H1 (cell line): ENCODE data around the gene RPS21. TPM values are rescaled to one million over a fixed set of nuclear protein-coding genes. Genes with fewer than 3 reads are reported as not detected.
A peak's percentile ranks its signal among the peaks of the same experiment; 100 is the strongest.

Experiments used
- CTCF ChIA-PET: fragments of 300-600 bp; sonication (Branson Sonifier 250); formaldehyde crosslinking; loops from one replicate; lab custom pipeline; 2021; ENCODE audit not compliant: partially characterized antibody; lab: Charles Lee
- POLR2A ChIA-PET: fragments of 300-600 bp; sonication (Branson Sonifier 250); formaldehyde crosslinking; loops from one replicate; lab custom pipeline; 2021; ENCODE audit warnings: inconsistent platforms; ENCODE audit not compliant: partially characterized antibody; lab: Charles Lee
- DNase-seq, 2 experiments: peaks; one replicate each; pipeline versions ENCODE4 v3.0.0 to v3.0.0-alpha.2; 2010 to 2022; ENCODE audit warnings: low spot score in 2 of 2, low read depth in 1 of 2, mixed read lengths in 1 of 2
- FAIRE-seq: peaks from 2 replicates; lab custom pipeline; 2011; peaks lifted over from hg19 to GRCh38; lab: Jason Lieb, UNC
- H2AFZ ChIP-seq: 2 replicates; pipeline ENCODE4 v1.8.1; 2012; ENCODE audit warnings: low read length, inconsistent platforms
- H2AK5ac ChIP-seq: 2 replicates; pipeline ENCODE4 v1.6.1; 2013; ENCODE audit warnings: low read depth, low read length
- H2BK120ac ChIP-seq: replicated peaks from 2 replicates; pipeline ENCODE3; 2013; ENCODE audit warnings: low read depth, low read length, inconsistent platforms
- H2BK12ac ChIP-seq: 2 replicates; pipeline ENCODE4 v1.6.1; 2013; ENCODE audit warnings: low read depth, low read length
- H2BK15ac ChIP-seq: 2 replicates; pipeline ENCODE4 v1.6.1; 2013; ENCODE audit warnings: low read length
- H2BK20ac ChIP-seq: 2 replicates; pipeline ENCODE4 v1.6.1; 2013; ENCODE audit warnings: low read length
- H2BK5ac ChIP-seq: 2 replicates; pipeline ENCODE4 v1.6.1; 2013; ENCODE audit warnings: low read depth, low read length
- H3K14ac ChIP-seq: 2 replicates; pipeline ENCODE4 v1.6.1; 2013; ENCODE audit warnings: inconsistent platforms; ENCODE audit not compliant: insufficient read length
- H3K18ac ChIP-seq: 2 replicates; pipeline ENCODE4 v1.6.1; 2013; ENCODE audit warnings: low read length; ENCODE audit errors: extremely low read depth
- H3K23ac ChIP-seq: 2 replicates; pipeline ENCODE4 v1.6.1; 2013; ENCODE audit warnings: inconsistent platforms; ENCODE audit not compliant: insufficient read length
- H3K23me2 ChIP-seq: 2 replicates; pipeline ENCODE4 v1.6.1; 2013; ENCODE audit warnings: low read depth, low read length
- H3K27ac ChIP-seq: 2 replicates; pipeline ENCODE4 v1.6.1; 2011; ENCODE audit warnings: low read depth, low read length, inconsistent platforms
- H3K27me3 ChIP-seq, 4 experiments: replicated peaks in 1 of 4; 1 replicate in 1 of 4; 2 replicates in 3 of 4; pipeline versions ENCODE4 v1.6.1 to v1.8.1; 2011 to 2013; ENCODE audit warnings: low read length in 3 of 4, mild to moderate bottlenecking in 3 of 4, inconsistent platforms in 2 of 4, mixed read lengths in 2 of 4, moderate library complexity in 1 of 4; ENCODE audit not compliant: control insufficient read depth in 3 of 4, insufficient read depth in 3 of 4; ENCODE audit errors: extremely low read depth in 1 of 4
- H3K36me3 ChIP-seq, 4 experiments: 2 replicates each; pipeline versions ENCODE4 v1.6.1 to v1.8.1; 2011 to 2013; ENCODE audit warnings: mild to moderate bottlenecking in 4 of 4, low read length in 3 of 4, moderate library complexity in 2 of 4, control low read depth in 1 of 4, inconsistent platforms in 1 of 4; ENCODE audit not compliant: insufficient read depth in 4 of 4, control insufficient read depth in 2 of 4
- H3K4ac ChIP-seq: replicated peaks from 2 replicates; pipeline ENCODE3; 2013; ENCODE audit warnings: low read length, low read depth, mixed read lengths, inconsistent platforms; ENCODE audit not compliant: insufficient read length
- H3K4me1 ChIP-seq, 4 experiments: replicated peaks in 1 of 4; 1 replicate in 1 of 4; 2 replicates in 3 of 4; pipeline versions ENCODE4 v1.6.1 to v1.8.1; 2011 to 2013; ENCODE audit warnings: low read length in 3 of 4, inconsistent platforms in 2 of 4, mixed read lengths in 1 of 4; ENCODE audit not compliant: insufficient read depth in 4 of 4, control insufficient read depth in 3 of 4
- H3K4me2 ChIP-seq, 2 experiments: 2 replicates each; pipeline versions ENCODE4 v1.6.1 to v1.8.1; 2011 to 2013; ENCODE audit warnings: low read depth in 2 of 2, low read length in 2 of 2, control low read depth in 1 of 2, inconsistent platforms in 1 of 2, mild to moderate bottlenecking in 1 of 2; ENCODE audit not compliant: insufficient read depth in 1 of 2
- H3K4me3 ChIP-seq, 4 experiments: fragments of 200-600, 300-600 bp in 1 of 4; sonication (generic), shearing (Covaris generic), sonication (Bioruptor Twin) in 1 of 4; 2 replicates each; pipeline versions ENCODE4 v1.5.1 to v1.8.1; 2011 to 2016; ENCODE audit warnings: low read length in 4 of 4, low read depth in 3 of 4, control low read depth in 2 of 4, inconsistent platforms in 2 of 4, mild to moderate bottlenecking in 2 of 4, mixed read lengths in 1 of 4, moderate library complexity in 1 of 4; ENCODE audit not compliant: insufficient read depth in 2 of 4; ENCODE audit errors: extremely low read depth in 1 of 4
- H3K56ac ChIP-seq: replicated peaks from 2 replicates; pipeline ENCODE3; 2013; ENCODE audit warnings: low read depth, mild to moderate bottlenecking, mixed read lengths, low read length, inconsistent platforms; ENCODE audit not compliant: insufficient read length
- H3K79me1 ChIP-seq: 2 replicates; pipeline ENCODE4 v1.6.1; 2013; ENCODE audit warnings: low read depth, low read length, control low read depth
- H3K79me2 ChIP-seq, 2 experiments: 2 replicates each; pipeline versions ENCODE4 v1.6.1 to v1.8.1; 2012 to 2013; ENCODE audit warnings: low read length in 2 of 2, mild to moderate bottlenecking in 2 of 2, inconsistent platforms in 1 of 2; ENCODE audit not compliant: insufficient read depth in 2 of 2, control insufficient read depth in 1 of 2
- H3K9ac ChIP-seq, 4 experiments: replicated peaks in 1 of 4; 1 replicate in 1 of 4; 2 replicates in 3 of 4; pipeline versions ENCODE4 v1.6.1 to v1.8.1; 2011 to 2013; ENCODE audit warnings: low read depth in 3 of 4, low read length in 3 of 4, control low read depth in 2 of 4, mild to moderate bottlenecking in 2 of 4, moderate library complexity in 2 of 4, inconsistent platforms in 1 of 4; ENCODE audit errors: extremely low read depth in 1 of 4
- H3K9me3 ChIP-seq, 2 experiments: 2 replicates each; pipeline versions ENCODE4 v1.6.1 to v1.8.1; 2012 to 2013; ENCODE audit warnings: mild to moderate bottlenecking in 2 of 2, moderate library complexity in 2 of 2, control low read depth in 1 of 2, inconsistent platforms in 1 of 2, low read depth in 1 of 2, low read length in 1 of 2, mixed read lengths in 1 of 2; ENCODE audit not compliant: insufficient read depth in 2 of 2
- H4K20me1 ChIP-seq, 2 experiments: replicated peaks in 1 of 2; 2 replicates each; pipeline versions ENCODE3 to v1.8.1; 2011 to 2013; ENCODE audit warnings: inconsistent platforms in 2 of 2, low read length in 2 of 2, mild to moderate bottlenecking in 1 of 2; ENCODE audit not compliant: insufficient read depth in 2 of 2, control insufficient read depth in 1 of 2
- H4K5ac ChIP-seq: 2 replicates; pipeline ENCODE4 v1.6.1; 2013; ENCODE audit warnings: low read length, low read depth, mixed read lengths, inconsistent platforms; ENCODE audit not compliant: insufficient read length
- H4K8ac ChIP-seq: 2 replicates; pipeline ENCODE4 v1.8.0; 2013; ENCODE audit warnings: mild to moderate bottlenecking, moderate library complexity, low read length, inconsistent platforms; ENCODE audit not compliant: insufficient read depth; ENCODE audit errors: extremely low read depth
- H4K91ac ChIP-seq: replicated peaks from 2 replicates; pipeline ENCODE3; 2013; ENCODE audit warnings: low read length, mixed read lengths, inconsistent platforms; ENCODE audit not compliant: insufficient read length
- ASH2L ChIP-seq: fragments of 200-600, 300-600 bp; sonication (generic); IDR thresholded peaks from one replicate; pipeline ENCODE4 v1.7.1; 2017; ENCODE audit warnings: low read length
- ATF2 ChIP-seq: IDR thresholded peaks from 2 replicates; pipeline ENCODE4 v1.6.1; 2012; ENCODE audit warnings: low read length, inconsistent platforms
- BCL11A ChIP-seq, 2 experiments: IDR thresholded peaks; one replicate each; pipeline ENCODE4 v1.6.1; 2011; ENCODE audit warnings: low read depth in 2 of 2, low read length in 2 of 2, mild to moderate bottlenecking in 2 of 2
- BRCA1 ChIP-seq: IDR thresholded peaks from 2 replicates; pipeline ENCODE4 v1.6.1; 2012; ENCODE audit warnings: low read depth, low read length, improper control_type of control experiment
- CHD2 ChIP-seq: IDR thresholded peaks from 2 replicates; pipeline ENCODE4 v1.6.1; 2012; ENCODE audit warnings: low read length, improper control_type of control experiment
- JUN ChIP-seq: IDR thresholded peaks from 2 replicates; pipeline ENCODE4 v1.6.1; 2011; ENCODE audit warnings: low read depth, mild to moderate bottlenecking, improper control_type of control experiment, low read length
- RNF2 ChIP-seq: fragments of 200-900, 300-1000 bp; sonication (generic); IDR thresholded peaks from 2 replicates; pipeline ENCODE4 v1.7.1; 2016; ENCODE audit warnings: borderline replicate concordance, low read depth, mild to moderate bottlenecking, antibody characterized with exemption, low read length; ENCODE audit not compliant: poor library complexity, severe bottlenecking; ENCODE audit errors: missing control alignments
- SIRT6 ChIP-seq: IDR thresholded peaks from one replicate; pipeline ENCODE4 v1.7.1; 2012; ENCODE audit warnings: low read length, inconsistent platforms
- SP1 ChIP-seq: IDR thresholded peaks from 2 replicates; pipeline ENCODE4 v1.6.1; 2011; ENCODE audit warnings: low read depth, low read length
- SP4 ChIP-seq: IDR thresholded peaks from 2 replicates; pipeline ENCODE4 v1.6.1; 2012; ENCODE audit warnings: low read length, inconsistent platforms
- TAF7 ChIP-seq: optimal IDR thresholded peaks from 2 replicates; pipeline ENCODE3; 2011; ENCODE audit warnings: low read depth, mild to moderate bottlenecking, inconsistent platforms, low read length, moderate library complexity, borderline replicate concordance
- TEAD4 ChIP-seq: IDR thresholded peaks from 2 replicates; pipeline ENCODE4 v1.6.1; 2012; ENCODE audit warnings: low read depth, low read length, inconsistent platforms, mixed read lengths
- WGBS, 2 experiments: shearing (Covaris generic) in 1 of 2; methylation state at CpG; one replicate each; pipeline versions ENCODE4 v1.1.6 to v1.1.7; 2013 to 2015; ENCODE audit warnings: low lambda C conversion rate in 2 of 2, mixed read lengths in 2 of 2, inconsistent platforms in 1 of 2, low coverage in 1 of 2, missing lambda C conversion rate in 1 of 2; ENCODE audit not compliant: insufficient replicate concordance in 2 of 2, insufficient coverage in 1 of 2, insufficient read length in 1 of 2; ENCODE audit errors: extremely low coverage in 1 of 2, missing lambda C conversion rate in 1 of 2; 5-methylcytosine and 5-hydroxymethylcytosine counted together
- polyA plus RNA-seq, 7 experiments: library from polyadenylated mRNA; depleted of rRNA in 3 of 7; stranded (reverse) in 5 of 7; unstranded in 2 of 7; fragments of >200 nt in 5 of 7; fragments of 200-250 nt in 2 of 7; gene quantifications; 1 replicate in 5 of 7; 2 replicates in 1 of 7; 4 replicates in 1 of 7; pipeline versions ENCODE4 v1.2.1 to v1.2.3, GENCODE V29; 2011 to 2013; ENCODE audit warnings: missing spikeins in 2 of 7, mixed read lengths in 2 of 7
- total RNA-seq: library from RNA; stranded (reverse); fragmentation: NEBNext Ultra II Directional; extraction: Animal tissue kit (Norgen Biotek cat#: 25700); gene quantifications from 2 replicates; pipeline ENCODE4 v1.2.1, GENCODE V29; 2021

RPS21 gene
- total and polyA plus RNA-seq, 2 of the 8 experiments (the other 6 are each of a cell fraction or from before 2014, with no cell fraction given): 1,787 to 7,219 TPM

GRCh38 chr20:62408640-62409039, 21.7 kb downstream of the RPS21 start:
- FAIRE-seq: no peak

More at GRCh38 chr20:62408640-62409039, 21.7 kb downstream of the RPS21 start:
- Histone ChIP-seq H2BK120ac (no peak overlapping the region), H2BK5ac (no peak overlapping the region), H3K4me2 (no peak overlapping the region), H3K14ac (no peak overlapping the region), H2AFZ (no peak overlapping the region), H3K36me3 (no peaks in the 10 kb centered on the region), H3K4me3 (no peak overlapping the region), H4K8ac (no peak overlapping the region), H4K5ac (no peak overlapping the region), H3K79me2 (no peaks in the 10 kb centered on the region; a peak in 1 of 4 replicates), H3K27ac (no peak overlapping the region), H3K56ac (no peak overlapping the region), H2BK20ac (no peak overlapping the region), H2BK12ac (no peak overlapping the region), H4K20me1 (peaks cover 0 to 20% of the 10 kb centered on the region in 2 experiments), H3K23ac (no peak overlapping the region), H3K9ac (no peak overlapping the region), H3K9me3 (no peaks in the 10 kb centered on the region), H3K4ac (no peak overlapping the region), H3K18ac (no peak overlapping the region), H3K4me1 (peaks cover 0 to 26% (median 8%) of the 10 kb centered on the region in 4 experiments; a peak in 6 of 7 replicates), H3K79me1 (no peaks in the 10 kb centered on the region), H2BK15ac (peak overlapping the region; percentile 53; the same call in 1 of the 2 replicates), H3K23me2 (no peaks in the 10 kb centered on the region; the same call in 1 of the 2 replicates), H3K27me3 (peaks cover 0 to 8% (median 1%) of the 10 kb centered on the region in 4 experiments; a peak in 2 of 7 replicates), H4K91ac (no peak overlapping the region), H2AK5ac (peak overlapping the region; percentile 31; the same call in 1 of the 2 replicates)
- DNase-seq: no peak
- WGBS, 2 experiments: 85% methylated on average over 11 of the region's 12 CpGs; no CpG with 5 or more reads in 1 of the 2 experiments
- ChIA-PET POLR2A (interaction anchor here (0.8 to 4.0 kb wide), 4 partner anchors 15 to 225 kb away, joined by 3 to 25 read pairs (median 4); no protein-coding TSS in a partner anchor), CTCF (interaction anchor here (1.0 to 4.6 kb wide), 11 partner anchors 9 to 179 kb away, joined by 3 to 48 read pairs (median 6); no protein-coding TSS in a partner anchor)
- TF ChIP-seq TAF7 (no peak), BRCA1 (no peak), CHD2 (no peak), TEAD4 (no peak), JUN (no peak), ATF2 (no peak), BCL11A (IDR thresholded peaks at IDR 0.05; ENCODE audit: low read depth in 2 of 2, low read length in 2 of 2) (no peak), ASH2L (no peak), SP1 (no peak), SIRT6 (no peak), SP4 (no peak), RNF2 (no peak)
